Neural cell (in vitro differentiated cells): ENCODE results near the gene YIPF5. TPM values are rescaled to one million over a fixed set of nuclear protein-coding genes. Genes with fewer than 3 reads are reported as not detected.
A peak's percentile ranks its signal among the peaks of the same experiment; 100 is the strongest.

Source experiments
- H2AFZ ChIP-seq: fragments of 200-600, 300-800 bp; sonication (generic), shearing (Covaris generic); 2 replicates; pipeline ENCODE4 v1.6.0; 2014; ENCODE audit warnings: low read depth, mild to moderate bottlenecking, antibody characterized with exemption, low read length, moderate library complexity
- H3F3A ChIP-seq: fragments of 200-600 bp; shearing (Covaris generic); 2 replicates; pipeline ENCODE4 v1.6.1; 2016; ENCODE audit warnings: mild to moderate bottlenecking, moderate library complexity, mixed read lengths, antibody characterized with exemption, low read length; ENCODE audit not compliant: insufficient read depth, poor library complexity, severe bottlenecking
- H3K27ac ChIP-seq: fragments of 200-600, 300-800 bp; sonication (generic), shearing (Covaris generic); 2 replicates; pipeline ENCODE4 v1.5.1; 2014; ENCODE audit warnings: mild to moderate bottlenecking, low read length, moderate library complexity
- H3K27me3 ChIP-seq: fragments of 300-800, 200-600 bp; sonication (generic), shearing (Covaris generic); 2 replicates; pipeline ENCODE4 v1.6.0; 2014; ENCODE audit warnings: mild to moderate bottlenecking, low read depth, low read length, moderate library complexity; ENCODE audit not compliant: insufficient read depth
- H3K36me3 ChIP-seq: fragments of 300-800, 200-600 bp; sonication (generic), shearing (Covaris generic); 2 replicates; pipeline ENCODE4 v1.5.1; 2014; ENCODE audit warnings: mild to moderate bottlenecking, antibody characterized with exemption, low read length, moderate library complexity; ENCODE audit not compliant: insufficient read depth
- H3K4me2 ChIP-seq: fragments of 300-800, 200-600 bp; sonication (generic), shearing (Covaris generic); 2 replicates; pipeline ENCODE4 v1.6.0; 2014; ENCODE audit warnings: mild to moderate bottlenecking, low read length
- H3K4me3 ChIP-seq: fragments of 300-800, 200-600 bp; sonication (generic), shearing (Covaris generic); 2 replicates; pipeline ENCODE4 v1.5.1; 2014; ENCODE audit warnings: mild to moderate bottlenecking, low read length, moderate library complexity
- H3K79me2 ChIP-seq: fragments of 200-600 bp; shearing (Covaris generic); replicated peaks from 2 replicates; pipeline ENCODE4 v1.6.0; 2014; ENCODE audit warnings: mild to moderate bottlenecking, low read length, moderate library complexity; ENCODE audit not compliant: insufficient read depth
- H3K9ac ChIP-seq: fragments of 300-800, 200-600 bp; sonication (generic), shearing (Covaris generic); 2 replicates; pipeline ENCODE4 v1.6.1; 2016; ENCODE audit warnings: mild to moderate bottlenecking, low read length, mixed read lengths
- H3K9me2 ChIP-seq: fragments of 200-600 bp; shearing (Covaris generic); 2 replicates; pipeline ENCODE4 v1.6.1; 2016; ENCODE audit warnings: mild to moderate bottlenecking, low read length, mixed read lengths; ENCODE audit not compliant: insufficient read depth
- H3K9me3 ChIP-seq: fragments of 200-600, 300-800 bp; sonication (generic), shearing (Covaris generic); 2 replicates; pipeline ENCODE4 v1.6.1; 2016; ENCODE audit warnings: mild to moderate bottlenecking, mixed run types, low read length, moderate library complexity, mixed read lengths
- H4K20me1 ChIP-seq: fragments of 200-600 bp; shearing (Covaris generic); 2 replicates; pipeline ENCODE4 v1.6.1; 2016; ENCODE audit warnings: mild to moderate bottlenecking, mixed run types; ENCODE audit not compliant: insufficient read depth
- CTCF ChIP-seq: fragments of 450-650 bp; IDR thresholded peaks from 2 replicates; pipeline ENCODE4 v1.5.1; 2014; ENCODE audit warnings: antibody characterized with exemption, mild to moderate bottlenecking, moderate library complexity; ENCODE audit not compliant: poor library complexity, severe bottlenecking
- EP300 ChIP-seq: fragments of 450-650 bp; conservative IDR thresholded peaks from 2 replicates; pipeline ENCODE4 v1.6.1; 2014; ENCODE audit warnings: antibody characterized with exemption, mild to moderate bottlenecking, moderate library complexity; ENCODE audit not compliant: poor library complexity, severe bottlenecking
- EZH2 ChIP-seq: fragments of 200-600, 300-800 bp; shearing (Covaris generic), sonication (generic); IDR thresholded peaks from 2 replicates; pipeline ENCODE4 v1.6.1; 2014; ENCODE audit warnings: antibody characterized with exemption, low read length, borderline replicate concordance, mild to moderate bottlenecking; ENCODE audit not compliant: insufficient read depth, poor library complexity, severe bottlenecking
- MXI1 ChIP-seq: fragments of 450-650 bp; conservative IDR thresholded peaks from 2 replicates; pipeline ENCODE4 v1.6.1; 2014; ENCODE audit warnings: antibody characterized with exemption, mild to moderate bottlenecking; ENCODE audit not compliant: poor library complexity, severe bottlenecking
- POLR2AphosphoS5 ChIP-seq: IDR thresholded peaks from 2 replicates; pipeline ENCODE4 v1.6.1; 2012
- RAD21 ChIP-seq: fragments of 450-650 bp; conservative IDR thresholded peaks from 2 replicates; pipeline ENCODE4 v1.6.1; 2014; ENCODE audit warnings: antibody characterized with exemption, mild to moderate bottlenecking, moderate library complexity
- SMC3 ChIP-seq: fragments of 450-650 bp; conservative IDR thresholded peaks from 2 replicates; pipeline ENCODE4 v1.6.1; 2014; ENCODE audit warnings: antibody characterized with exemption, mild to moderate bottlenecking, moderate library complexity; ENCODE audit not compliant: poor library complexity
- TAF1 ChIP-seq: IDR thresholded peaks from 2 replicates; pipeline ENCODE4 v1.6.1; 2012; ENCODE audit warnings: low read depth
- polyA minus RNA-seq: library from RNA; depleted of rRNA, polyadenylated mRNA; stranded (reverse); fragments of >200 nt; gene quantifications from 2 replicates; pipeline ENCODE4 v1.2.3, GENCODE V29; 2014
- polyA plus RNA-seq: library from polyadenylated mRNA; depleted of rRNA; stranded (reverse); fragments of >200 nt; gene quantifications from 2 replicates; pipeline ENCODE4 v1.2.3, GENCODE V29; 2014
- TF ChIP-seq, protein P1 (sequence below): IDR thresholded peaks from 2 replicates; pipeline ENCODE4 v1.6.1; 2012; ENCODE audit warnings: borderline replicate concordance

The YIPF5 gene
- polyA plus RNA-seq (59.6 and 61.6 TPM in 2 replicates), polyA minus RNA-seq (97.1 and 104 TPM in 2 replicates)

DNA sequence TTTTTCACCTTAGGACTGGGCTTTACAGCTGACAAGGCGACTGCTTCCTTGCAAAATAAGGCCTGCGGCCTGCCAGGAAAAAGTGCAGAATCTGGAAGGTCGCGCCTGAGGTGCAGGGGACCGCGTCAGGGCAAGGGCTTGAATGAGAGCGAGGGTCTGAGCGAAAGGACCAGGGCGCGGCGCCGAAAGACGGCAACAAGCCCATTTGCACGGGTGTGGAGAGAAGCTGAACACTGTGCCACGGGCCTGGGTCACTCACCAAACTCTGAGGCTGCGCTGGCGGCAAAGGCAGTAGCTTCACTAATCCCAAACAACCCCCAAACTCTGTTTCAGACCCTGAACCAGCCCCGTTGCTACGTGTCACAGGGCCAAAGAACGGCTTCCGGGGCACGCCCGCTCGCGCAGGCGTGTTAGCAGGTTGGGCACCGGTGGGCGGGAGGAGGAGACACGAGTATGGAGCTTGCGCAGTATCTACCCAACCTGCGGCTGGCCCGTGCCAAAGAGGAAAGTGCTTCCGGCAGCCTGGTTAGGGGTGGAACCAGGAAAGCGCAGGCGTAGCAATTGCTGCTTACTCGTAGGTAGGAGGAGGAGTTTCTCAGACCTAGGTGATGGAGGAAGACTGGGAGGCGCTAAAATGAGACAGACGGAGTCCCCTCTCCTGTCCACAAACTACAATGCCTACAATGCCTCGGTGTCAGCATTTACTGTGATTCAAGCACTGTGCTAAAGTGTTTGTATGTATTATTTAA, at the start of gene YIPF5, which contains the start of gene KCTD16:
Gene YIPF5 (minus strand): TSS at position 384 of the 749 bp plus-strand sequence. CDS start 704 bp downstream, outside the sequence.
Gene KCTD16 (plus strand): TSS at position 598 of the 749 bp plus-strand sequence.
- Histone ChIP-seq H3K36me3 (no peaks in the 10 kb centered on the region), H3K27me3 (no peaks in the 10 kb centered on the region), H3K79me2 (peaks cover 29% of the 10 kb centered on the region), H4K20me1 (no peaks in the 10 kb centered on the region), H3K4me3 (peak within 1 kb of the TSS; percentile 80), H3K4me2 (peak within 1 kb of the TSS; percentile 79), H2AFZ (peak within 1 kb of the TSS; percentile 96), H3K9me2 (no peaks in the 10 kb centered on the region), H3K9me3 (no peaks in the 10 kb centered on the region), H3F3A (no peaks in the 10 kb centered on the region), H3K9ac (peak within 1 kb of the TSS; percentile 78), H3K27ac (peak within 1 kb of the TSS; percentile 89)
- TF ChIP-seq MXI1 (peak; percentile 76), TAF1 (peak; percentile 52), RAD21 (peak; percentile 39), EP300 (peak; percentile 31), SMC3 (peak; percentile 55), CTCF (no peak), EZH2 (no peak), POLR2AphosphoS5 (peak; percentile 94)
- TF ChIP-seq, protein P1, sequence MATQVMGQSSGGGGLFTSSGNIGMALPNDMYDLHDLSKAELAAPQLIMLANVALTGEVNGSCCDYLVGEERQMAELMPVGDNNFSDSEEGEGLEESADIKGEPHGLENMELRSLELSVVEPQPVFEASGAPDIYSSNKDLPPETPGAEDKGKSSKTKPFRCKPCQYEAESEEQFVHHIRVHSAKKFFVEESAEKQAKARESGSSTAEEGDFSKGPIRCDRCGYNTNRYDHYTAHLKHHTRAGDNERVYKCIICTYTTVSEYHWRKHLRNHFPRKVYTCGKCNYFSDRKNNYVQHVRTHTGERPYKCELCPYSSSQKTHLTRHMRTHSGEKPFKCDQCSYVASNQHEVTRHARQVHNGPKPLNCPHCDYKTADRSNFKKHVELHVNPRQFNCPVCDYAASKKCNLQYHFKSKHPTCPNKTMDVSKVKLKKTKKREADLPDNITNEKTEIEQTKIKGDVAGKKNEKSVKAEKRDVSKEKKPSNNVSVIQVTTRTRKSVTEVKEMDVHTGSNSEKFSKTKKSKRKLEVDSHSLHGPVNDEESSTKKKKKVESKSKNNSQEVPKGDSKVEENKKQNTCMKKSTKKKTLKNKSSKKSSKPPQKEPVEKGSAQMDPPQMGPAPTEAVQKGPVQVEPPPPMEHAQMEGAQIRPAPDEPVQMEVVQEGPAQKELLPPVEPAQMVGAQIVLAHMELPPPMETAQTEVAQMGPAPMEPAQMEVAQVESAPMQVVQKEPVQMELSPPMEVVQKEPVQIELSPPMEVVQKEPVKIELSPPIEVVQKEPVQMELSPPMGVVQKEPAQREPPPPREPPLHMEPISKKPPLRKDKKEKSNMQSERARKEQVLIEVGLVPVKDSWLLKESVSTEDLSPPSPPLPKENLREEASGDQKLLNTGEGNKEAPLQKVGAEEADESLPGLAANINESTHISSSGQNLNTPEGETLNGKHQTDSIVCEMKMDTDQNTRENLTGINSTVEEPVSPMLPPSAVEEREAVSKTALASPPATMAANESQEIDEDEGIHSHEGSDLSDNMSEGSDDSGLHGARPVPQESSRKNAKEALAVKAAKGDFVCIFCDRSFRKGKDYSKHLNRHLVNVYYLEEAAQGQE, result peak; percentile 29

DNA sequence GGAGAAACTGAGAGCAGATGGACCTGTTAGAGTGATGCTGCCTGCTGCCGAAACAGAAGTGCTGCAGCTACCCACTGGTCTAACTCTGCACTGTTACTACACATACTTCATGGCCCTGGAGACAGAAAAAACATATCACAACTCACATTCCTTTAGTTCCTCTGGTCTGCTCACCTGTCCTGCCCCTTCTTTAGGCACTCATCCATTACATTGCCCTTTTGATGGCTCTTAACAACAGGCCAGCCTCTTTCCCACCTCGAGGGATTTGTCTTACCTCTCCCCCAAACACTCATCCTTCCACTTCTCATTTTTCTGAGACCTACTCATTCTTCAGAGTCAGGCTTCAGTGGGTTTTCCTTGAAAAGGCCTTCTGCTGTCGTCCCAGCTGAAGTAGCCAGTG, 49.4 kb upstream of the YIPF5 start:
- Histone ChIP-seq H3K79me2 (no peaks in the 10 kb centered on the region), H3K4me2 (no peak overlapping the region), H3K9me3 (no peaks in the 10 kb centered on the region), H4K20me1 (no peaks in the 10 kb centered on the region), H3K36me3 (no peaks in the 10 kb centered on the region), H3K4me3 (no peak overlapping the region), H3K27ac (no peak overlapping the region), H2AFZ (no peak overlapping the region), H3K9me2 (no peaks in the 10 kb centered on the region), H3K27me3 (no peaks in the 10 kb centered on the region), H3F3A (no peaks in the 10 kb centered on the region), H3K9ac (no peak overlapping the region)
- TF ChIP-seq SMC3 (no peak), TAF1 (no peak), MXI1 (no peak), CTCF (no peak), EZH2 (no peak), RAD21 (no peak), EP300 (no peak), POLR2AphosphoS5 (no peak)
- TF ChIP-seq, protein P1, result no peak
